Ascending aorta (tissue), 2 donors: ENCODE measurements around the gene CRYZ. TPM values are rescaled to one million over a fixed set of nuclear protein-coding genes. Genes with fewer than 3 reads are reported as not detected.

Source experiments
- DNase-seq, 2 donors: peaks; one replicate each; pipeline ENCODE4 v3.0.0-alpha.2; 2019; ENCODE audit warnings: low spot score in 2 of 2
- H3K27ac ChIP-seq, 2 donors: fragments of 200-600 bp; sonication (generic); one replicate each; pipeline ENCODE4 v1.5.1; 2016 to 2017; ENCODE audit warnings: mild to moderate bottlenecking in 1 of 2
- H3K27me3 ChIP-seq: fragments of 200-600 bp; sonication (generic); one replicate; pipeline ENCODE4 v1.5.1; 2017
- H3K36me3 ChIP-seq, 2 donors: fragments of 200-600 bp; sonication (generic); one replicate each; pipeline ENCODE4 v1.5.1; 2016
- H3K4me1 ChIP-seq, 2 donors: fragments of 200-600 bp; sonication (generic); one replicate each; pipeline ENCODE4 v1.5.1; 2016 to 2017; ENCODE audit warnings: mild to moderate bottlenecking in 1 of 2
- H3K4me3 ChIP-seq, 2 donors: fragments of 200-600 bp; sonication (generic); one replicate each; pipeline ENCODE4 v1.5.1; 2016 to 2017; ENCODE audit warnings: mild to moderate bottlenecking in 1 of 2
- H3K9me3 ChIP-seq, 2 donors: fragments of 200-600 bp; sonication (generic); one replicate each; pipeline ENCODE4 v1.5.1; 2016
- intact Hi-C: fragments of 100-400 bp; cut with DNase I; formaldehyde crosslinking; loops from one replicate; pipeline ENCODE4 v1.15.1; 2023
- total RNA-seq: library from RNA; depleted of rRNA; stranded (reverse); fragments of >200 nt; gene quantifications from one replicate; pipeline ENCODE4 v1.1.0, GENCODE V29; 2016
- TF ChIP-seq, protein P1 (sequence below), 3 experiments: fragments of 200-600 bp in 2 of 3; fragments of 450-650 bp in 1 of 3; sonication (generic) in 2 of 3; IDR thresholded peaks; one replicate each; pipeline ENCODE4 v1.5.1; 2016 to 2019; ENCODE audit warnings: antibody characterized with exemption in 3 of 3, mild to moderate bottlenecking in 1 of 3, moderate library complexity in 1 of 3

The CRYZ gene
- total RNA-seq, 1 donor from 2014 or later: 6.8 TPM

DNA sequence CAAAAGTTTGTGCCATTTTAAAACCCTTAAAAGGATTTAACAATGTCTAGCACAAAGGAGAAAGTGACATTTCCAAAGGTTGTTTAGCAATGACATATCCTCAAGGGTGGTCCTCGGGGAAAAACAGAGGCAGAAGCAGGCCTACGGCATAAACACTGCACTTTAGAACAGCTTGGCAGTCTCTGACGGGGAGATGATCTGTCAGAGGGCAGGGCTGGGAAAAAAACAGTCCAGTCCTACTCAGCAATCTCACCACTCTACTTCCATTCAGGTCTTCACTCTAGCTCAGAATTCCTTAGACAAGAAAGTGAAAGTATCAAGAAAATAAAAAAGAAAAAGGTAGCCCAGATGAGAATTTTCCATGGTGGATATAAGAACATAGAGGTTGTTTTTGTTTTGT, 4.1 kb downstream of the CRYZ start:
- intact Hi-C loops: no loop called here
- DNase-seq: no peak
- Histone ChIP-seq H3K27me3 (no peaks in the 10 kb centered on the region), H3K27ac (no peak overlapping the region), H3K36me3 (peaks cover 0 to 8% of the 10 kb centered on the region in 2 donors), H3K9me3 (no peaks in the 10 kb centered on the region), H3K4me1 (peaks cover 0 to 14% of the 10 kb centered on the region in 2 donors), H3K4me3 (no peak overlapping the region)
- TF ChIP-seq, protein P1, sequence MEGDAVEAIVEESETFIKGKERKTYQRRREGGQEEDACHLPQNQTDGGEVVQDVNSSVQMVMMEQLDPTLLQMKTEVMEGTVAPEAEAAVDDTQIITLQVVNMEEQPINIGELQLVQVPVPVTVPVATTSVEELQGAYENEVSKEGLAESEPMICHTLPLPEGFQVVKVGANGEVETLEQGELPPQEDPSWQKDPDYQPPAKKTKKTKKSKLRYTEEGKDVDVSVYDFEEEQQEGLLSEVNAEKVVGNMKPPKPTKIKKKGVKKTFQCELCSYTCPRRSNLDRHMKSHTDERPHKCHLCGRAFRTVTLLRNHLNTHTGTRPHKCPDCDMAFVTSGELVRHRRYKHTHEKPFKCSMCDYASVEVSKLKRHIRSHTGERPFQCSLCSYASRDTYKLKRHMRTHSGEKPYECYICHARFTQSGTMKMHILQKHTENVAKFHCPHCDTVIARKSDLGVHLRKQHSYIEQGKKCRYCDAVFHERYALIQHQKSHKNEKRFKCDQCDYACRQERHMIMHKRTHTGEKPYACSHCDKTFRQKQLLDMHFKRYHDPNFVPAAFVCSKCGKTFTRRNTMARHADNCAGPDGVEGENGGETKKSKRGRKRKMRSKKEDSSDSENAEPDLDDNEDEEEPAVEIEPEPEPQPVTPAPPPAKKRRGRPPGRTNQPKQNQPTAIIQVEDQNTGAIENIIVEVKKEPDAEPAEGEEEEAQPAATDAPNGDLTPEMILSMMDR (IDR thresholded peaks at IDR 0.05): no peak

DNA sequence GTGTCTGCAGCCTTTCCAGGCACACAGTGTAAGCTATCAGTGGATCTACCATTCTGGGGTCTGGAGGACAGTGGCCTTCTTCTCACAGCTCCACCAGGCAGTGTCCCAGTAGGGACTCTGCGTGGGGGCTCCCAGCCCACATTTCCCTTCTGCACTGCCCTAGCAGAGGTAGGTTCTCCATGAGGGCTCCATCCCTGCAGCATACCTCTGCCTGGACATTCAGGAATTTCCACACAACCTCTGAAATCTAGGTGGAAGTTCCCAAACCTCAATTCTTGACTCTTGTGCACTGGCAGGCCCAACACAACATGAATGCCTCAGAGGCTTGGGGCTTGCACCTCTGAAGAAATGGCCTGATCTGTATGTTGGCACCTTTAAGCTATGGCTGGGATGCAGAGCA, 6.8 kb downstream of the CRYZ start:
- Histone ChIP-seq H3K27ac (no peak overlapping the region), H3K9me3 (no peaks in the 10 kb centered on the region), H3K4me3 (no peak overlapping the region), H3K36me3 (peaks cover 18 to 35% of the 10 kb centered on the region in 2 donors), H3K4me1 (peaks cover 0 to 5% of the 10 kb centered on the region in 2 donors), H3K27me3 (no peaks in the 10 kb centered on the region)
- TF ChIP-seq, protein P1 (IDR thresholded peaks at IDR 0.05): no peak
- no peak for DNase-seq
- intact Hi-C loops: no loop called here

DNA sequence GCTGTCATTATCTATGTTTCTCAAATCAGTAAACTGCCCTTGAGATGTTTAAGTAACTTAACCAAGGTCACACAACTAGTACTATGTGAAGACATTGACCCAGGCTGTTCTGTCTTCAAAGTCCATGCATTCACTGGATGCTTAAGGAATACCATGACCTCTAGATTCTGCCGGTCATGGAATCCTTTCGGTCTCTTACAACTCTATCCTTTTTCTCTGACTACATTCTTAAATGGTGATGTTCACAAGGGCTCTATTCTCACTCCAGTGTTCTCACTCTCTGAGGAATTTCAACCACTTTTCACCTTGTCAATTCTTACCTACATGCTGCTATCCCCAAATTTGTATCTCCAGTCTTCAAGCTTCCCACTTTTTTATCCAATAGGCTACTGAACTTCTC, 15.2 kb downstream of the CRYZ start:
- Histone ChIP-seq H3K27ac (no peak overlapping the region), H3K4me3 (no peak overlapping the region), H3K9me3 (no peaks in the 10 kb centered on the region), H3K36me3 (peaks cover 46 to 82% of the 10 kb centered on the region in 2 donors), H3K27me3 (no peaks in the 10 kb centered on the region), H3K4me1 (no peaks in the 10 kb centered on the region)
- TF ChIP-seq, protein P1 (IDR thresholded peaks at IDR 0.05): no peak
- no peak for DNase-seq
- intact Hi-C loops: no loop called here

DNA sequence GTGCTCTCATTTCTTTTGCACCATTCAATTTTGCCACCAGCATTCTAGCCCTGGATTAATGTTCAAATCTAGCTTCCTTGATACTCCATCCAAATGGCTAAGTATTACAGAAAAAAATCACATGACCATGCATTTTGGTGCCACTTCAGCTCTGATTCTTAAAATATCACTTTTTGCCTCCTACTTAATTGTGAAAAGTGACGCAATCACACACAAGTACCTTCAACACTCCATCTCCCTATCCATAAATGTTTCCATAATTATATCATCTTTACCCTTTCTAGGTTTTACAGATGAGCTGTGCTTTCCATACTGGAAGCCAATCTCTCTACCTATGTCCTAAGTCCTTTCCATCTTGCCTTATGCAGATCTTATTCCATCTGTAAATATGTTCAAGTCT, 16.0 kb downstream of the CRYZ start:
- H3K36me3 ChIP-seq: peaks cover 44 to 79% of the 10 kb centered on the region in 2 donors
- TF ChIP-seq, protein P1 (IDR thresholded peaks at IDR 0.05): no peak
- intact Hi-C loops: no loop called here

DNA sequence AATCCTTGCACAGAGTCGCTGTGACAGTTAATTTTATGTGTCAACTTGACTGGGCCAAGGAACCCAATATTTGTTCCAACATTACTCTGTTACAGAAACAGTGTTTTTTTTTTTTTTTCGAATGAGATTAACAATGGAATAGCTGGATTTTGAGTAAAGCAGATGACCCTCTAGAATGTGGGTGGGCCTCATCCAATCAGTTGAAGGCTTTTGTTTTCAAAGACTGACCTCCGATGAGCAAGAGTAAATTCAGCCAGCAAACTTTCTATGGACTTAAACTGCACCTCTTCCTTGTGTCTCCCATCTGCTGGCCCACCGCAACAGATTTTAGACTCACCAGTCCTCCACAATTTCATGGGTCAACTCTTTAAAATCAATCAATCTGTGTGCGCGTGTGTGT, 17.0 kb downstream of the CRYZ start:
- Histone ChIP-seq H3K27ac (no peak overlapping the region), H3K9me3 (no peaks in the 10 kb centered on the region), H3K4me3 (no peak overlapping the region), H3K4me1 (no peaks in the 10 kb centered on the region), H3K36me3 (peaks cover 47 to 79% of the 10 kb centered on the region in 2 donors), H3K27me3 (no peaks in the 10 kb centered on the region)
- DNase-seq: no peak
- TF ChIP-seq, protein P1 (IDR thresholded peaks at IDR 0.05): no peak
- intact Hi-C loops: no loop called here

More for the DNA sequence above, 16.0 kb downstream of the CRYZ start:
- Histone ChIP-seq H3K4me3 (no peak overlapping the region), H3K27me3 (no peaks in the 10 kb centered on the region), H3K4me1 (no peaks in the 10 kb centered on the region), H3K9me3 (no peaks in the 10 kb centered on the region), H3K27ac (no peak overlapping the region)
- no peak for DNase-seq

DNA sequence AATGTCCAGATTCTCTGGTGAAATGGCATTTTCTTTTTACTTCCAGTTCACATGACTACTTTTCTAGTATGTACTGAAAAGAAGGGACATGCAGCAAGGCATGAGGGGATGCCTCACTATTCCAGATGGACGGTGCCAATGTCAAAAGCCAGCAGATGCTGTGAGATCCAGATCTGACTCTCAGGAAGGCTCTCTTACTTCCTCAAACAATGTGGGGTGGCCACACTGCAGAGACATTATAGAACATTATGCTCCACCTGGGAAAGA, 17.7 kb downstream of the CRYZ start:
- no peak overlapping the region for H3K27ac ChIP-seq

More for the DNA sequence above, 17.7 kb downstream of the CRYZ start:
- no peaks in the 10 kb centered on the region for H3K4me1 ChIP-seq
- DNase-seq: no peak
- H3K9me3 ChIP-seq: no peaks in the 10 kb centered on the region
- peaks cover 44 to 75% of the 10 kb centered on the region in 2 donors for H3K36me3 ChIP-seq
- no peaks in the 10 kb centered on the region for H3K27me3 ChIP-seq
- intact Hi-C loops: no loop called here
- TF ChIP-seq, protein P1 (IDR thresholded peaks at IDR 0.05): no peak
- H3K4me3 ChIP-seq: no peak overlapping the region
